LoVo (cell line): ENCODE results near the gene SKOR2.
"Not testable (repeated sequence)": the region's sequence is repeated elsewhere in the genome, so short reads cannot be mapped to it uniquely, and the experiment has no call there.

Experiments
- DNase-seq: peaks from one replicate; pipeline ENCODE4 v3.0.0-alpha.2; 2016; ENCODE audit warnings: low spot score

SKOR2 gene

DNA sequence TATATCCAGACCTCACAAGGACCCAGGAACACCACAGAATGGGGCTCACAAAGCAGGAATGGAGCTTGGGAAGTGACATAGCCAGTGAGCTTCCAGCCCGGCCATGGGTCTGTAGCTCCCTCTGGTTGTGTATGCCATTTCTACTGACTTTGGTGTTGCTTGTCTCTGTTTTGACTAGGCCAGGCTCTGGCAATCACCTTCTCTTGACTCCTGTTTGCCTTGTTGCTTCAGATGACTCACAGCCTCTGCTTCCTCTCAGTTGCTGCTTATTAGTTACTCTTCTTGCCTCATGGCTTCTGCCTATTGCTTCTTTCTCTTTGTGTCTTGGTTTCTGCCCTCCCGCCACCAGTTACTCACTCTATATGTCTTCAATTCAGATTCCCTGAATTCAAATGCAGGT lies 59.5 kb downstream of the SKOR2 start:
- no peak for DNase-seq

GRCh38 chr18:47187721-47188120 lies 63.7 kb downstream of the SKOR2 start:
- DNase-seq: no peak

GRCh38 chr18:47184419-47185050 lies 66.9 kb downstream of the SKOR2 start:
- DNase-seq: no peak

- not testable (repeated sequence) for DNase-seq
These were observed 69.3 kb downstream of the SKOR2 start for GRCh38 chr18:47182156-47182555.

- DNase-seq: no peak
These were observed 70.7 kb downstream of the SKOR2 start for GRCh38 chr18:47180765-47181164.

GRCh38 chr18:47179520-47179919 lies 71.9 kb downstream of the SKOR2 start:
- DNase-seq: no peak

GRCh38 chr18:47175898-47176575 lies 75.4 kb downstream of the SKOR2 start, which contains the start of gene IER3IP1:
TSS of gene IER3IP1 (minus strand) at chr18:47176364. CDS start at chr18:47176277, 87 bp downstream.
- DNase-seq: peak; percentile 95

DNA sequence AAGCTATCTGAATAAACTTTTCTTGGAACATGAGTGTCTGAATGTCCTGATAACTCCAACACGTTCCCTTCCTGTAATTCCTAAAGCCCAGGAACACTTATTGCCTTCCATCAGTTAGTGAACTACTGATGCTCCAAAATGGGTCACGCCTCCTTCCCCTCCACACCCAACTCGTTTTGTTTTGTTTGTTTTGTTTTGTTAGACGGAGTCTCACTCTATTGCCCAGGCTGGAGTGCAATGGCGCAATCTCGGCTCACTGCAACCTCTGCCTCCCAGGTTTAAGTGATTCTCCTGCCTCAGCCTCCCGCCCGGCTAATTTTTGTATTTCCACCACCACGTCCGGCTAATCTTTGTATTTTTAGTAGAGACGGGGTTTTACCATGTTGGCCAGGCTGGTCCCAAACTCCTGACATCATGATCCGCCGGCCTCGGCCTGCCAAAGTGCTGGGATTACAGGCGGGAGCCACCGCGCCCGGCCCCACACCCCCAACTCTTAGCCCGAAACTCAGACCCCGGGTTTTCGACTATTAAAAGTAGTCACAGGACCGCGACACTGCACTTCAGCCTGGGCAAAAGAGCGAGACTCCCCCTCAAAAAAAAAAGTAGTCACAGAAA lies 76.1 kb downstream of the SKOR2 start:
- DNase-seq: peak; percentile 6

GRCh38 chr18:47174545-47175116 lies 76.8 kb downstream of the SKOR2 start:
- DNase-seq: no peak

GRCh38 chr18:47172476-47172875 lies 79.0 kb downstream of the SKOR2 start:
- no peak for DNase-seq

- DNase-seq: no peak
These were observed 82.5 kb downstream of the SKOR2 start for GRCh38 chr18:47168913-47169312.

GRCh38 chr18:47168509-47168908 lies 83.0 kb downstream of the SKOR2 start:
- DNase-seq: no peak

DNA sequence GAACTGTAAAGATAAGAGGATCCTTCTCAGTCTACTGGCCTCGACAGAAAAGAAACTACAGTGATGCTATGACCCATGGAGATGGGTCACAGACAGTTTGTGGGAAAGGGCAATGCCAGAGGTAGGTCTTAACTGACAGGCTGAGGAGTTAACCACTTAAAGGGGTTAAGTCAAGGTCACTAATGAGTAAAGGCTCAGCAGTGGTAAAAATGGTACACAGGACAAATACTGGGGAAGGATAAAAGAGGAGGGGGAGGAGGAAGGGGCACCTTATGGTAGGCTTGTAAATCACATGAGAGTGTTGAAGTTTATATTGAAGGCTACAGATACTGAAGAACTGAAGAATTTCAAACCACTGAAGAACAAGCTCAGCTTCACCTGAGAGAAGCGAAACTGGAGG lies 85.2 kb downstream of the SKOR2 start:
- DNase-seq: no peak

DNA sequence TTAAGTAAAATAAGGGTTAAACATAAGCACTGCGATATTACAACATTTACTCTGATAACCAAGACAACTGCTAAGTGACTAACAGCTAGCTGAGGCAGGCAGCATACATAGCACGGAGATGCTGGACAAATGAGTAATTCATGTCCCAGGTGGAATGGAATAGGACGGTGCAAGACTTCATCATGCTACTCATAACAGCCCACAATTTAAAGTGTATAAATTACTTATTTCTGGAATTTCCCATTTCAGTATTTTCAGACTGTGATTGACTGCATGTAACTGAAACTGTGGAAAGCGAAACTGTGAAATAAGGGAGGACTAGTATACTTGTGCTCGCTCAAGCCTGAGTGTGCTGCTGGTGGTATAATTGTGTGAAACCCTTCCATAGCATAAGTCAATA lies 88.2 kb downstream of the SKOR2 start:
- DNase-seq: no peak

DNA sequence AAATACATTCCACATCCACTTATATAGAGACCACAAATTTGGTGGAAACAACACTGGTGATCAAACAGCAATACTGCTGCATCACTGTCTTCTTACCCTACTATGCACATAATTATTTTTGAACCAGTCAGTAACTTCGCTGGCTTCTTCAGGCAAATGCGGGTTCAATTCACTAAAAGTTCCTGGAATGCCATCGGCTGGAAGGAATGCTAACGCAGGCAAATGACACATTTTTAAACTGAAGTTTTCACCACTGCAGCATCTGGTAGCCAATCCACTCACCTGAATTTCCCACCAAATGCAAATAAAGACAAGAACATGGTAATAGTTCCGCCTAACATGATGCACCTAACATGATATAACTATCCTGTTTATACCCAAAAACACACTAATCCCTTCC lies 91.2 kb downstream of the SKOR2 start:
- no peak for DNase-seq

DNA sequence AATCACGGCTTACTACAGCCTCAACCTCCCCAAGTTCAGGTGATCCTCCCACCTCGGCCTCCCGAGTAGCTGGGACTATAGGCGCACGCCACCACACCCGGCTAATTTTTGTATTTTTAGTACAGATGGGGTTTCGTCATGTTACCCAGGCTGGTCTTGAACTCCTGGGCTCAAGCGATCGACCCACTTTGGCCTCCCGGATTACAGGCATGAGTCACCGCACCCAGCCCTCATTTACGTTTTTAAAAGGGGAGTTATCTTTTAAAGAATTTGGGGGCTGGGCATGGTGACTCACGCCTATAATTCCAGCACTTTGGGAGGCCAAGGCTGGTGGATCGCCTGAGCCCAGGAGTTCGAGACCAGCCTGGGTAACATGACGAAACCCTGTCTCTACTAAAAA lies 93.1 kb downstream of the SKOR2 start:
- DNase-seq: peak; percentile 34
